Neural progenitor cell (in vitro differentiated cells): ENCODE data around the gene DISC1. TPM values are rescaled to one million over a fixed set of nuclear protein-coding genes. Genes with fewer than 3 reads are reported as not detected.

ENCODE experiments used
- DNase-seq: peaks from one replicate; pipeline ENCODE4 v3.0.0-alpha.2; 2016; ENCODE audit warnings: low spot score
- H2AFZ ChIP-seq: fragments of 200-600 bp; sonication (generic); replicated peaks from 2 replicates; pipeline ENCODE4 v1.6.1; 2016; ENCODE audit warnings: antibody characterized with exemption
- H3F3A ChIP-seq: fragments of 200-600 bp; sonication (generic); 2 replicates; pipeline ENCODE4 v1.6.1; 2016; ENCODE audit warnings: antibody characterized with exemption, low read depth
- H3K27ac ChIP-seq: fragments of 200-600 bp; sonication (generic); 2 replicates; pipeline ENCODE4 v1.5.1; 2016; ENCODE audit warnings: mild to moderate bottlenecking
- H3K27me3 ChIP-seq: fragments of 200-600 bp; sonication (generic); 2 replicates; pipeline ENCODE4 v1.6.1; 2016; ENCODE audit warnings: mild to moderate bottlenecking, moderate library complexity
- H3K36me3 ChIP-seq: fragments of 200-600 bp; sonication (generic); 2 replicates; pipeline ENCODE4 v1.5.1; 2016
- H3K4me1 ChIP-seq: fragments of 200-600 bp; sonication (generic); 2 replicates; pipeline ENCODE4 v1.6.1; 2016; ENCODE audit warnings: mixed run types
- H3K4me2 ChIP-seq: fragments of 200-600 bp; sonication (generic); 2 replicates; pipeline ENCODE4 v1.6.1; 2016
- H3K4me3 ChIP-seq: fragments of 200-600 bp; sonication (generic); 2 replicates; pipeline ENCODE4 v1.5.1; 2016
- H3K79me2 ChIP-seq: fragments of 200-600 bp; sonication (generic); 2 replicates; pipeline ENCODE4 v1.6.1; 2016; ENCODE audit warnings: low read depth
- H3K9ac ChIP-seq: fragments of 200-600 bp; sonication (generic); 2 replicates; pipeline ENCODE4 v1.6.1; 2016
- H3K9me3 ChIP-seq: fragments of 200-600 bp; sonication (generic); 2 replicates; pipeline ENCODE4 v1.5.1; 2016; ENCODE audit warnings: low read depth
- H4K20me1 ChIP-seq: fragments of 200-600 bp; sonication (generic); 2 replicates; pipeline ENCODE4 v1.6.1; 2016; ENCODE audit warnings: low read depth
- H3K27ac Mint-ChIP-seq: 3 replicates; pipeline ENCODE4 v1.8.0; 2021; ENCODE audit warnings: mixed read lengths
- H3K27me3 Mint-ChIP-seq: 2 replicates; pipeline ENCODE4 v1.8.0; 2022; ENCODE audit warnings: low read depth, mild to moderate bottlenecking, inconsistent platforms, moderate library complexity, mixed read lengths; ENCODE audit not compliant: insufficient read depth
- H3K36me3 Mint-ChIP-seq: 3 replicates; pipeline ENCODE4 v1.8.0; 2021; ENCODE audit warnings: mixed read lengths
- H3K4me1 Mint-ChIP-seq: 3 replicates; pipeline ENCODE4 v1.8.0; 2021; ENCODE audit warnings: mixed read lengths
- H3K4me3 Mint-ChIP-seq: 3 replicates; pipeline ENCODE4 v1.8.0; 2021; ENCODE audit warnings: mild to moderate bottlenecking, moderate library complexity, mixed read lengths
- H3K9me3 Mint-ChIP-seq: 3 replicates; pipeline ENCODE4 v1.8.0; 2020; ENCODE audit warnings: mixed read lengths
- CTCF ChIP-seq: fragments of 200-600 bp; sonication (generic); IDR thresholded peaks from 2 replicates; pipeline ENCODE4 v1.5.1; 2017; ENCODE audit warnings: antibody characterized with exemption, mild to moderate bottlenecking
- EZH2 ChIP-seq: fragments of 200-600 bp; sonication (generic); IDR thresholded peaks from 2 replicates; pipeline ENCODE4 v1.6.1; 2017; ENCODE audit warnings: antibody characterized with exemption, mild to moderate bottlenecking, moderate library complexity
- EZH2phosphoT487 ChIP-seq: fragments of 200-600 bp; sonication (generic); IDR thresholded peaks from 2 replicates; pipeline ENCODE4 v1.6.1; 2017; ENCODE audit warnings: antibody characterized with exemption
- small RNA-seq: library from RNA; depleted of rRNA; stranded (forward); fragments of <200 nt; gene quantifications from one replicate; pipeline ENCODE3, GENCODE V24; 2015
- total RNA-seq: library from RNA; depleted of rRNA; stranded (reverse); fragments of >200 nt; gene quantifications from 2 replicates; pipeline ENCODE4 v1.2.3, GENCODE V29; 2015; ENCODE audit warnings: low replicate concordance

DISC1 gene
- total RNA-seq, 1 donor from 2014 or later: 1.8 TPM

DNA sequence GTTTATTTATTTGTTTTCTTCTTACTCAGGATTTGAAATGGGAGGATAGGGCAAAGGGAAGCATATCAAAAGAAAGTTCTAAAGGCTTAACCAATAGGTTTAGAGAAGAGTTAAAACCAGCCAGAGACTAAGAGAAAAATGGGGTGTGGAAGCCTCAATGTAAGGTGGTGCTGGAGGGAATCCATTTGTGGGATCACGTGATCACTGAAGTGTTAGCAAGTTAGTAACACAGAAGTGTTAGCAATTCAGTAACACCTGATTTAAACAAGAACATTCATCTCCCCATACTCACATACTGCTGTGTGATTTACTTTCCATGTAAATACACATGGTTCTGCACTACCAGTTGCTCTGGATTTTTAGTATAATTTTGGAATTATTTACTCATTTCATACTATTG lies 451.2 kb downstream of the DISC1 start:
- no peaks in the 10 kb centered on the region for H4K20me1 ChIP-seq
- no peaks in the 10 kb centered on the region for H3K9me3 ChIP-seq
- H3F3A ChIP-seq: no peaks in the 10 kb centered on the region
- H3K4me3 ChIP-seq: no peak overlapping the region
- H3K27ac ChIP-seq: no peak overlapping the region
- H3K36me3 ChIP-seq: no peaks in the 10 kb centered on the region
- no peak for DNase-seq
- H2AFZ ChIP-seq: no peak overlapping the region
- no peaks in the 10 kb centered on the region for H3K27me3 ChIP-seq
- Mint-ChIP-seq H3K27ac (no peak overlapping the region), H3K36me3 (no peaks in the 10 kb centered on the region), H3K27me3 (peaks cover 2% of the 10 kb centered on the region), H3K4me3 (no peak overlapping the region), H3K4me1 (no peaks in the 10 kb centered on the region), H3K9me3 (peaks cover 25% of the 10 kb centered on the region)
- no peaks in the 10 kb centered on the region for H3K4me1 ChIP-seq
- no peak overlapping the region for H3K4me2 ChIP-seq
- TF ChIP-seq CTCF (no peak), EZH2phosphoT487 (no peak), EZH2 (no peak)
- no peak overlapping the region for H3K9ac ChIP-seq
- no peaks in the 10 kb centered on the region for H3K79me2 ChIP-seq

- H3K4me1 ChIP-seq: no peaks in the 10 kb centered on the region
- Mint-ChIP-seq H3K4me3 (no peak overlapping the region), H3K27ac (no peak overlapping the region), H3K36me3 (no peaks in the 10 kb centered on the region), H3K4me1 (no peaks in the 10 kb centered on the region), H3K27me3 (no peaks in the 10 kb centered on the region), H3K9me3 (peaks cover 19% of the 10 kb centered on the region)
- no peak overlapping the region for H3K27ac ChIP-seq
- H3K36me3 ChIP-seq: no peaks in the 10 kb centered on the region
- no peaks in the 10 kb centered on the region for H3K79me2 ChIP-seq
- DNase-seq: peak; percentile 65
- no peak overlapping the region for H3K4me2 ChIP-seq
- H3K4me3 ChIP-seq: no peak overlapping the region
- H3K9ac ChIP-seq: no peak overlapping the region
- H3K9me3 ChIP-seq: no peaks in the 10 kb centered on the region
- H3F3A ChIP-seq: no peaks in the 10 kb centered on the region
- TF ChIP-seq EZH2phosphoT487 (no peak), CTCF (no peak), EZH2 (no peak)
- H3K27me3 ChIP-seq: no peaks in the 10 kb centered on the region
- H2AFZ ChIP-seq: no peak overlapping the region
- H4K20me1 ChIP-seq: no peaks in the 10 kb centered on the region
These were observed 458.1 kb downstream of the DISC1 start for GRCh38 chr1:232084584-232085223.

- H3K27me3 ChIP-seq: no peaks in the 10 kb centered on the region
- no peaks in the 10 kb centered on the region for H3K4me1 ChIP-seq
- no peaks in the 10 kb centered on the region for H4K20me1 ChIP-seq
- H3K9me3 ChIP-seq: no peaks in the 10 kb centered on the region
- H3K27ac ChIP-seq: no peak overlapping the region
- Mint-ChIP-seq H3K27ac (no peak overlapping the region), H3K36me3 (no peaks in the 10 kb centered on the region), H3K27me3 (no peaks in the 10 kb centered on the region), H3K4me3 (no peak overlapping the region), H3K9me3 (peaks cover 3% of the 10 kb centered on the region), H3K4me1 (no peaks in the 10 kb centered on the region)
- no peaks in the 10 kb centered on the region for H3F3A ChIP-seq
- no peak overlapping the region for H2AFZ ChIP-seq
- no peaks in the 10 kb centered on the region for H3K79me2 ChIP-seq
- no peak overlapping the region for H3K4me3 ChIP-seq
- no peaks in the 10 kb centered on the region for H3K36me3 ChIP-seq
- H3K9ac ChIP-seq: no peak overlapping the region
- TF ChIP-seq CTCF (no peak), EZH2 (no peak), EZH2phosphoT487 (no peak)
- no peak for DNase-seq
- no peak overlapping the region for H3K4me2 ChIP-seq
These were observed 464.2 kb downstream of the DISC1 start for GRCh38 chr1:232090816-232091215.

Small RNA genes within 50 kb of the gene (small RNA-seq; reads per million reads assigned to genes)
- not detected for gene RF02102
- 0.09 reads per million for gene RNU5A-5P

Other genes starting within 250 kb of the DISC1 start
- 24.3 and 30.3 TPM in 2 replicates for gene EGLN1, start 204.5 kb upstream of the DISC1 start, total RNA-seq
- gene TSNAX, start 98.1 kb upstream of the DISC1 start, total RNA-seq: 38.0 and 61.0 TPM in 2 replicates